GM12878 (cell line): ENCODE measurements around the gene NPAS3. TPM values are rescaled to one million over a fixed set of nuclear protein-coding genes. Genes with fewer than 3 reads are reported as not detected.

Source experiments
- ATAC-seq: fragments of 200-7000 bp; cut with Tn5 transposase; 3 replicates; pipeline ENCODE4 v1.9.1; 2020; ENCODE audit warnings: mild to moderate bottlenecking, moderate library complexity
- BruUV-seq: library from RNA; stranded (reverse); fragments of 400-500 nt; replicated peaks from 2 replicates; lab custom pipeline; 2021; lab: Mats Ljungman, UMichigan
- CTCF ChIA-PET: fragments of 300-600 bp; sonication (Branson Sonifier 250); formaldehyde crosslinking; extraction: SDS; loops from one replicate; lab custom pipeline; 2021; ENCODE audit warnings: inconsistent platforms; lab: Yijun Ruan, JAX
- POLR2A ChIA-PET: fragments of 350-600 bp; formaldehyde crosslinking; extraction: SDS; loops from one replicate; lab custom pipeline; 2021; ENCODE audit warnings: inconsistent platforms; lab: Charles Lee
- RAD21 ChIA-PET: fragments of 300-600 bp; sonication (Branson Sonifier 250); formaldehyde crosslinking; loops from one replicate; lab custom pipeline; 2023; ENCODE audit warnings: antibody characterized with exemption; ENCODE audit not compliant: unreplicated experiment; lab: Charles Lee
- SMC1A ChIA-PET: fragments of 300-600 bp; sonication (Branson Sonifier 250); formaldehyde crosslinking; loops from one replicate; lab custom pipeline; 2023; ENCODE audit not compliant: unreplicated experiment, uncharacterized antibody; lab: Charles Lee
- DNase-seq: peaks from one replicate; pipeline ENCODE4 v3.0.0-alpha.2; 2011; ENCODE audit warnings: low read depth, low spot score
- FAIRE-seq: peaks from 3 replicates; lab custom pipeline; 2011; peaks lifted over from hg19 to GRCh38; lab: Jason Lieb, UNC
- H2AFZ ChIP-seq: 2 replicates; pipeline ENCODE4 v1.6.0; 2011; ENCODE audit warnings: low read depth, low read length, control low read depth; ENCODE audit not compliant: control insufficient read depth
- H3K27ac ChIP-seq: 2 replicates; pipeline ENCODE4 v1.5.1; 2011; ENCODE audit warnings: control low read depth; ENCODE audit not compliant: control insufficient read depth, insufficient read depth
- H3K27me3 ChIP-seq, 2 experiments: replicated peaks in 1 of 2; 2 replicates each; pipeline versions ENCODE4 v1.6.0 to v1.6.1; 2011; ENCODE audit warnings: low read length in 1 of 2; ENCODE audit not compliant: control insufficient read depth in 2 of 2, insufficient read depth in 2 of 2
- H3K36me3 ChIP-seq, 2 experiments: 2 replicates each; pipeline ENCODE4 v1.5.1; 2011; ENCODE audit warnings: low read length in 1 of 2; ENCODE audit not compliant: control insufficient read depth in 2 of 2, insufficient read depth in 2 of 2
- H3K4me1 ChIP-seq: 2 replicates; pipeline ENCODE4 v1.6.1; 2011; ENCODE audit warnings: mild to moderate bottlenecking, low read length, moderate library complexity, mixed read lengths; ENCODE audit not compliant: control insufficient read depth, insufficient read depth
- H3K4me2 ChIP-seq: 2 replicates; pipeline ENCODE4 v1.6.0; 2011; ENCODE audit warnings: control low read depth; ENCODE audit not compliant: control insufficient read depth, insufficient read depth
- H3K4me3 ChIP-seq: fragments of 200-600 bp; sonication (generic); 2 replicates; pipeline ENCODE4 v1.5.1; 2016
- H3K79me2 ChIP-seq: 2 replicates; pipeline ENCODE4 v1.6.0; 2011; ENCODE audit warnings: low read length; ENCODE audit not compliant: control insufficient read depth, insufficient read depth
- H3K9ac ChIP-seq: 2 replicates; pipeline ENCODE4 v1.8.0; 2011; ENCODE audit warnings: low read length, control low read depth, mixed read lengths; ENCODE audit not compliant: control insufficient read depth, insufficient read depth
- H3K9me3 ChIP-seq: replicated peaks from 3 replicates; pipeline ENCODE4 v1.5.1; 2011; ENCODE audit warnings: mild to moderate bottlenecking, low read length; ENCODE audit not compliant: control insufficient read depth, insufficient read depth
- H4K20me1 ChIP-seq: 2 replicates; pipeline ENCODE4 v1.6.0; 2011; ENCODE audit not compliant: control insufficient read depth, insufficient read depth
- BCLAF1 ChIP-seq: fragments of 450-650 bp; IDR thresholded peaks from 2 replicates; pipeline ENCODE4 v1.6.1; 2017; ENCODE audit warnings: antibody characterized with exemption, mild to moderate bottlenecking, moderate library complexity
- CBX3 ChIP-seq: fragments of 200-600 bp; sonication (generic); IDR thresholded peaks from 2 replicates; pipeline ENCODE4 v1.6.1; 2016; ENCODE audit warnings: low read depth, borderline replicate concordance
- CHD2 ChIP-seq: IDR thresholded peaks from 2 replicates; pipeline ENCODE4 v1.6.1; 2011; ENCODE audit warnings: low read depth, low read length, improper control_type of control experiment, borderline replicate concordance
- ETV6 ChIP-seq, 2 experiments: fragments of 450-650 bp in 1 of 2; IDR thresholded peaks in 1 of 2; conservative IDR thresholded peaks in 1 of 2; 2 replicates each; pipeline ENCODE4 v1.6.1; 2014; ENCODE audit warnings: antibody characterized with exemption in 1 of 2, borderline replicate concordance in 1 of 2, low read depth in 1 of 2, mild to moderate bottlenecking in 1 of 2, moderate library complexity in 1 of 2
- NFYA ChIP-seq: IDR thresholded peaks from 2 replicates; pipeline ENCODE4 v1.6.1; 2011; ENCODE audit warnings: low read depth, mild to moderate bottlenecking, low read length, improper control_type of control experiment, borderline replicate concordance
- NR2F1 ChIP-seq: fragments of 450-650 bp; conservative IDR thresholded peaks from 2 replicates; pipeline ENCODE4 v1.6.1; 2017; ENCODE audit warnings: mild to moderate bottlenecking
- POLR2A ChIP-seq: IDR thresholded peaks from 2 replicates; pipeline ENCODE4 v1.6.1; 2011; ENCODE audit warnings: low read depth, mild to moderate bottlenecking, low read length
- RAD21 ChIP-seq: IDR thresholded peaks from 2 replicates; pipeline ENCODE4 v1.6.1; 2011; ENCODE audit warnings: mild to moderate bottlenecking, low read depth, low read length, moderate library complexity; ENCODE audit not compliant: insufficient read depth
- RELA ChIP-seq: fragments of 450-650 bp; IDR thresholded peaks from 2 replicates; pipeline ENCODE4 v1.8.0; 2014; ENCODE audit warnings: borderline replicate concordance; ENCODE audit not compliant: partially characterized antibody
- SKIL ChIP-seq: fragments of 450-650 bp; IDR thresholded peaks from 2 replicates; pipeline ENCODE4 v1.6.1; 2017; ENCODE audit warnings: mild to moderate bottlenecking, low read depth, inconsistent platforms; ENCODE audit not compliant: poor library complexity, severe bottlenecking
- SMAD5 ChIP-seq: IDR thresholded peaks from 2 replicates; pipeline ENCODE4 v1.6.1; 2016; ENCODE audit warnings: antibody characterized with exemption, low read depth
- STAT3 ChIP-seq: IDR thresholded peaks from 2 replicates; pipeline ENCODE4 v1.6.1; 2011; ENCODE audit warnings: low read depth, low read length, improper control_type of control experiment
- ZNF384 ChIP-seq: IDR thresholded peaks from 2 replicates; pipeline ENCODE4 v1.6.1; 2012; ENCODE audit warnings: low read depth, mild to moderate bottlenecking, low read length, improper control_type of control experiment, borderline replicate concordance
- ZNF622 ChIP-seq: fragments of 450-650 bp; IDR thresholded peaks from 2 replicates; pipeline ENCODE4 v1.6.1; 2017; ENCODE audit warnings: mild to moderate bottlenecking, inconsistent platforms
- WGBS: methylation state at CpG from one replicate; pipeline ENCODE4 v1.1.6; 2016; ENCODE audit warnings: low lambda C conversion rate; ENCODE audit not compliant: insufficient replicate concordance, insufficient coverage; ENCODE audit errors: missing lambda C conversion rate; 5-methylcytosine and 5-hydroxymethylcytosine counted together
- in situ Hi-C: fragments of 300-500 bp; cut with MboI; formaldehyde crosslinking; loops from 9 replicates; pipeline ENCODE4 v1.14.3; 2018; ENCODE audit warnings: mixed read lengths
- intact Hi-C: fragments of 100-400 bp; cut with micrococcal nuclease; formaldehyde crosslinking; loops from one replicate; pipeline ENCODE4 v1.14.2; 2022; ENCODE audit not compliant: unreplicated experiment
- polyA plus RNA-seq, 11 experiments: library from polyadenylated mRNA; depleted of rRNA in 4 of 11; unstranded in 6 of 11; stranded (reverse) in 5 of 11; fragments of >200 nt; fragmentation: Nextera tagmentation in 4 of 11; fragmentation: Illumina TruSeq in 1 of 11; extraction: Ambion mirVana in 4 of 11; extraction: Trizol in 1 of 11; gene quantifications; 1 replicate in 1 of 11; 2 replicates in 10 of 11; pipeline versions ENCODE4 v1.2.1 to v1.2.3, GENCODE V29; 2011 to 2016; ENCODE audit warnings: inconsistent platforms in 2 of 11, missing spikeins in 2 of 11, low read depth in 1 of 11
- total RNA-seq, 4 experiments: library from RNA; depleted of rRNA in 3 of 4; stranded (reverse); fragments of >200 nt in 3 of 4; fragmentation: Illumina TruSeq in 1 of 4; extraction: Trizol in 1 of 4; gene quantifications; 2 replicates each; pipeline versions ENCODE4 v1.2.1 to v1.2.3, GENCODE V29; 2013 to 2021

The NPAS3 gene
- total and polyA plus RNA-seq, 10 of the 15 experiments (the other 5 are each of a cell fraction or from before 2014, with no cell fraction given): under 0.01 to 2.7 (median 0.03) TPM; not detected in 6

GRCh38 chr14:33279865-33280264 is 341.2 kb downstream of the NPAS3 start:
- ChIA-PET POLR2A (interaction anchor here (0.5 kb wide), 1 partner anchor 551 kb away, joined by 3 read pairs; no protein-coding TSS in a partner anchor), CTCF (interaction anchor here (1.3 kb wide), 1 partner anchor 9 kb away, joined by 3 read pairs; no protein-coding TSS in a partner anchor), SMC1A (interaction anchor here (1.3 to 1.6 kb wide), 2 partner anchors 20 to 39 kb away, joined by 3 to 4 read pairs; no protein-coding TSS in a partner anchor), RAD21 (no interaction called here)
- no peaks in the 10 kb centered on the region for H3K79me2 ChIP-seq
- H3K27me3 ChIP-seq: no peaks in the 10 kb centered on the region
- no peaks in the 10 kb centered on the region for H3K9me3 ChIP-seq
- no peaks in the 10 kb centered on the region for H3K36me3 ChIP-seq
- in situ Hi-C loops: no loop called here
- no peak overlapping the region for H3K4me2 ChIP-seq
- intact Hi-C loops: no loop called here
- no peak overlapping the region for H3K9ac ChIP-seq
- BruUV-seq: no TSS peak
- no peak overlapping the region for H2AFZ ChIP-seq
- H3K4me1 ChIP-seq: no peaks in the 10 kb centered on the region
- no peaks in the 10 kb centered on the region for H4K20me1 ChIP-seq
- H3K27ac ChIP-seq: no peak overlapping the region
- DNase-seq (no peak), FAIRE-seq (no peak), ATAC-seq (no peak)
- WGBS: 23% methylated on average over 3 of the region's 3 CpGs
- TF ChIP-seq SMAD5 (no peak), STAT3 (no peak), SKIL (no peak)
- no peak overlapping the region for H3K4me3 ChIP-seq

- no peak for FAIRE-seq
- WGBS: 4% methylated on average over 3 of the region's 3 CpGs
- TF ChIP-seq CBX3 (no peak), ZNF384 (no peak), RELA (no peak), ZNF622 (no peak), CHD2 (no peak), ETV6 (conservative IDR thresholded peaks at IDR 0.05 in 1 of 2, IDR thresholded peaks at IDR 0.05 in 1 of 2; ENCODE audit: borderline replicate concordance in 1 of 2, low read depth in 1 of 2) (no peak), RAD21 (no peak), NFYA (no peak), NR2F1 (no peak), BCLAF1 (no peak), POLR2A (no peak)
Measured at GRCh38 chr14:33280646-33281045, 342.0 kb downstream of the NPAS3 start.

More at GRCh38 chr14:33280646-33281045, 342.0 kb downstream of the NPAS3 start:
- ChIA-PET POLR2A (no interaction called here), CTCF (interaction anchor here (1.3 kb wide), 1 partner anchor 10 kb away, joined by 3 read pairs; no protein-coding TSS in a partner anchor), RAD21 (no interaction called here), SMC1A (no interaction called here)
- H3K4me3 ChIP-seq: no peak overlapping the region
- H3K4me2 ChIP-seq: no peak overlapping the region
- no peak for ATAC-seq
- no peaks in the 10 kb centered on the region for H4K20me1 ChIP-seq
- no peaks in the 10 kb centered on the region for H3K4me1 ChIP-seq
- intact Hi-C loops (no loop called here), in situ Hi-C loops (no loop called here)
- no TSS peak for BruUV-seq
- H3K9me3 ChIP-seq: no peaks in the 10 kb centered on the region
- H3K9ac ChIP-seq: no peak overlapping the region
- no peaks in the 10 kb centered on the region for H3K27me3 ChIP-seq
- no peaks in the 10 kb centered on the region for H3K79me2 ChIP-seq
- no peaks in the 10 kb centered on the region for H3K36me3 ChIP-seq
- no peak overlapping the region for H2AFZ ChIP-seq
- DNase-seq: no peak
- no peak overlapping the region for H3K27ac ChIP-seq
